ENCODE data around the gene EFNA5.

The EFNA5 gene

DNA sequence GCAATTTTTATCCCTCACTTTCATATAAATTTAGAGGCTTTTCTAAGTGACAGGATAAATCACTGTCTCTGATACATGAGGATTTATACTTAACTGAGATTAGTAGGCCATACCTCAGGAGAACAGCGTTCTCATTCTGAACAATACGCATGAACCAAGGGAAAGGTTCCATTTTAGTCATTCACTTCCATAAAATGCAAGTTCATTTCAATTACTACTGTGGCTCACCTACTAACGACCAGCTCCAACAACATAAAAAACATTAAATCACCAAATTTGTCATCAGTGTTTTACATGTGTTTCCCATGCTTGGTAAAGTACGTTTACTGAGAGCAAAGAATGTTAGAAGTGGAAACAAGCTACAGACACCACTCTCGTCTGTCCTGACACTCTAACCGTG lies 67.4 kb downstream of the EFNA5 start:
- no peak for DNase-seq (ENCODE audit: low read depth)

DNA sequence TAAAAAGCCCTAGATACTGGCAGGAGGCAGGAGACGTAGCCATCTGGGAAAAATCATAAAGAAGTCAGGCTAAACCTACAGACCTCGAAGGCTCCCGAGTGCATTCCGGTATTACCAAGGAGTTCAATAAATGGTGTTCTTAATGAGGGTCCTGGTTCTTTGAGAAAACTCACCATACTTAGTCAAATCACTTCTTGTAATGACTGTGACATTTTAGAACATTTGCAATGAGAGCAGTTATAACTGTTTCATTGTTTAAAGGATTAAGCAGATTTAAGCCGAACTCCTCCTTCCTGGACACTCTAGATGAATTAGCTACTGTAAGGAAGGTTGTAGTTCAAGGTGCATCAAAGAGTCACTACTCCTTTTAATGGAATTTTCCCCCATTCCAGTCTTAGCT lies 67.8 kb downstream of the EFNA5 start:
- no peak for DNase-seq (ENCODE audit: low read depth)

DNA sequence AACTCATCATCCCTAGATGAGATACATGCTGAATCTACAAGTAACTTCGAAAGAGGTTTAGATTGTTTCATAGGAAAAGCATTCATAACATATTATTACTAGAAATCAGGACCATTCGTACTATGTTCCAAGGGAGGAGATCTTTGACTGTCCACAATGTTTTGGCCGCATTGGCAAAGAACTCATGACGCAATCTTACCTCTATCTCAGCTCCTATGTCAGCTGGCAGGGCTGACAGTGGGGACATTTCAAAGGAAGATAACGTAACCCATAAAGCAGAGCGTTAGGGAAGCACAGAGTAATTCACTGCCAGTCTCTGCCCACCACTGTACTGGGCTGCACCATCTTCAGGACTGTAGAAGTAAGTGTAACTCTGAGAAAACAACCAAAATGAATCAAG lies 69.7 kb downstream of the EFNA5 start:
- DNase-seq (ENCODE audit: low read depth): no peak

DNA sequence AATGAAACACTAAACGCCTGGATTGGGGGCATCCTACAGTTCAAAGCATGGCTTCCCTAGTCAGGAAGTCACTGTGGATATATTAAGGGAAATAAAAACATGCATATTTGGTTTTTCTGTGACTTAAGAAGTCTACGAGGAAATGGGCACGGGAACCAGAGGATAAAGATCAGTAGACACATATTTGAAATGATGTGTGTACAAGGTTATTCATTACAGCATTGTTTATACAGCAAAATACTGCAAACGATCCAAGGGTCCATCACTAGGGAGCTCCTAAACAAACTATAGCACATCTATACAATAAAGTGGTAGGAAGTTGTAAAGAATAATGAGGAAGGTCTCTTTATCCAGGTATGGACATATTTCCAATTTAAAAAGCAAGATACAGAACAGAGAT lies 71.8 kb downstream of the EFNA5 start:
- no peak for DNase-seq (ENCODE audit: low read depth)

DNA sequence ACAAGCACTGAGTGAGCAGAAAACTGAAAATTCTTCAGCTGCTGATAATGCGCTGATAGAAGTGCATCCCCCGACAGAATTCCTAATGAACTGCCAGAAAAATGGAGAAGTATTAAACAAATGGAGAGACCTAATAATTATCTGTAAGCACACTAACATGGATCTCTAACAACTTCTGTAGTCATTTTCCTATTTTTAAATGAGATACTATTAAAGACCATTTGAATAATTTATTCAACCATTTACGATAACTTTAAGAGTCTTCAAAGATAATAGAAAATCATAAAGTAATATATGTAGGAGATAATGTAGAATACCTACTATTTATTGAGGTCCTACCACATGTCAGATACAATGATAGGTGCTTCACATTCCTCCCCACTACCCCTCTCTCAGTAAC lies 72.9 kb downstream of the EFNA5 start:
- no peak for DNase-seq (ENCODE audit: low read depth)

DNA sequence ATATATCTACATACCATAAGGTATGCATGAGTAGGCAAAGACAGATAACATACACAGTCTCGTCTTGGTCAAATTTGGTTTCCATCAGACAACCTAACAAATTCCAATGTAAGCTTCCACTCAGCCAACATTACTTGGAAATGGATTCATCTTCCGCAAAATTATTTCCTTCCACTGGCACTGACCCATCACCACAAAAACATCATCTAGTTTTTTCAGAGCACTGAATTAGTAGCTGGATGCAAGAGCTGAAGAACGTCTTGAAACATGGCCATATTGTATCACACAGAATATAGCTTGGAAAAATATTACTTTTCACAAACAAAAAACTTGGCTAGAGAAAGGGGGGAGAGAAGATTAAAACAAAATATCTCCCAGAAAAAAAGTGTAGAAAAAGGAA lies 73.5 kb downstream of the EFNA5 start:
- DNase-seq (ENCODE audit: low read depth): no peak

DNA sequence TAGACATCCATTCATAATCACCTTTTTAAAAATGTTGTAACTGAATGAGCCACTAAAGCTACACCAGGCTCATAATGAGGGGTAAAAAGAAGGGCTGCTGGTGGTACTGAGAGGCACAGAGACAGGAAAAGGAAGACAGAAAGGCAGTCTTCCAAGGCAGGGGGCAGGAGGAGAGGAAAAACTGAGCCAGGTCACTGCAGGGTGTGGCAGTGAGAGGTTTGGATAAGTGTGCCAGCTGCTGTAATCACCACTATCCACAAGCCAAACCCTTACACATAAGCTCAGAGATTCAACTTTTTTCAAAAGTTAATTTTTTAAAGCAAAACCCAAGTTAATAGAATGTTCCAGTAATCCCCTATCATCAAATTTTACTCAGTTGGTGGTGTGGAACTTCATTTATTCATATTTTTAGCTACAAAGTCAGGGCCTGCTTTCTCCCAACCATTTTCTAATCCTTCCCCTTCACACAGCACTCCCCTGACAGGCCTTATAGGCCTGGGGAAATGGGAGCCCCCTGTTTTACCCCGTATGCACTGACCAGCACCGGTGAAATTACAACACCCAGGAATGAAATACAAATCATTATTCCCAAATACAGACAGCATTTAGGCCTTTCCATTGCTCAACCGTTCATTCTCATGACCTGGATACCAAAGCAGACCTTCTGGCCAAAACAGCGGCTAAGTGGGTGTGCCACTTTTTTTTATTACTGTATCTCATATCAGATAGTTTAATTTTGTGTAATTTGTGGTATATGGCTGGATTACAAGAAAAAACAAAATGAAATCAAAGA lies 76.3 kb downstream of the EFNA5 start:
- no peak for DNase-seq (ENCODE audit: low read depth)

DNA sequence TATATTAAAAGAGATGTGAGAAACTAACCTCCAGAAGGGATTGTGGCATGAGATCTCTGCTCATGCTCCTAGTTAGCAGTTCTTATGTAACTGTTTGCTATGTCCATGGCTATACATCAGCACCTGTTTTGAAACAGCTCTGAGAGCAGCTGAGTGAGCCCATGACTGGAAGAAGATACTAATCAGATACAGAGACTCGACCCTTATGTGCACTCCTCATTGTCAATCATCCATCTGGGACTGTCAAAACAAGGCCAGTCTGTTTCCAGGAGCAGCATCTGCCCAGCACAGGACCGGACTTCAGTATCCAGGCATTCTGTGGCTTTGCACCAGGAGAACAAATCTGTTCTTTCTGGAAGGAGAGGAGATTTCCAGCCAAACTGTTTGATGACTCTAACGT lies 77.7 kb downstream of the EFNA5 start:
- DNase-seq (ENCODE audit: low read depth): no peak

DNA sequence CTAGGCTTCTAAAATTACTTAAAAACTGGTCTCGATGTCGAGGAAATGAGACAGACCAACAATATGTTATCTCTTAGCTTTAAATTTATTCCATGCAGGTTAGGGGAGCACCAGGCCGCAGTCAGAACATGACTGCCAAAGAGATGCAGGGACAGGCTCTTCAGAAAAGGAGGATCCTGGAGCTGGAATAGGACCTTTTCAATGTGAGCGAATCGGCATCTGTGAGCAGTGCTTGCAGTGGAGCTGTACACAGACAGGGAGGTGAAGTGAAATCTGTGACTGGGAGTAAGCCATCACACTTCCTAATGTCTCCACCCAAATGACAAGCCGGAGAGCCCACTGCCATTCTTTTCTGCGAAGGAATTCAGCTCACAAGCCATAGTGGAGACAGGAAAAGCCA lies 78.2 kb downstream of the EFNA5 start:
- DNase-seq (ENCODE audit: low read depth): no peak

DNA sequence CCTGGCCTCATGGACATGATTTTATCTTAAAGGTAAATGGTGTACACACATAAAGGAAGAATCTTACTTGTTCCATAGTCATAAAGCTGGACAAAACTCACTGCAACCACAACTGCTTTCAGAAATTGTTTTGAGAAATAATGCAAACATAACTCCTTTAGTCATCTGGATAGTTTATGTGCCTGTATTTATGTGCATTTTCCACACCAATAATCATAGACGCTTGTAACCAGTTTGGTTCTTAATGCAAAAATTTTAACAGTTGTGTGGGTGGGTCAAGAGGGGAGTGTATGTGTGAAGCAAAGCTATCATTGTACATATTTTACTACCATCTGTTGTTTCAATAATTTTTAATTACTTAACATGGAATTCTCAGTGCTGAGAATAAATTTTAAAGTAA lies 80.1 kb downstream of the EFNA5 start:
- DNase-seq (ENCODE audit: low read depth): no peak

DNA sequence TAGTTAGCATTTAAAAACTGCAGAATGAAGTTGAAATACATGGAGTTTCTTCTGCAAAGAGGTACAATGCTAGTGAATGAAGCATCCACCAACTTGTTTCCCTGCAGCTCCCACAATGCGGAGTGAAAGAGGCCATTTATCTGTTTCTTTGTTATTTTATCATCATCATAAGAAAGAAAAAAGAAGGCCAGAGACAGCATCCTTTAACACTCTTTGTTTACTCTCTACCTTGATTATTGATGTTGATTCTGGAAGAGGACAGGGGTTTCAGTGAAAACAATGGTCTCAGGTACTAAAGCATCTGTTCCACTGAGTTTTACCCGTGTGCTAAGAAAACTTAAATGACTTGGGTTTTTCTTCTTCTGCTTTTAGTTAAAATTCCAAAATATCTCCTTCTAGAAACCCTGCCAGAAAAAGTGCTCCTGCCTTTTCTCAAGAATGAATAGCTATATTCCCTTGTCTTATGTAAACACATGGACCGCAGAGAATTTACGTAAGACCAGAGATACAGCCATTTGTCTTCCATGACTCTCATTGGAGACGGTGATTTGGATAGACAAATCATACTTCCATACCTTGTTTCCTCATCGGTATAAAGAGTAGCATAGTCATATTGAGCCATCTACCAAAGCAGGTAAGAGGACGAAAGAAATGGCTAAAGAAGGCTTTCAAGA lies 81.1 kb downstream of the EFNA5 start:
- no peak for DNase-seq (ENCODE audit: low read depth)

DNA sequence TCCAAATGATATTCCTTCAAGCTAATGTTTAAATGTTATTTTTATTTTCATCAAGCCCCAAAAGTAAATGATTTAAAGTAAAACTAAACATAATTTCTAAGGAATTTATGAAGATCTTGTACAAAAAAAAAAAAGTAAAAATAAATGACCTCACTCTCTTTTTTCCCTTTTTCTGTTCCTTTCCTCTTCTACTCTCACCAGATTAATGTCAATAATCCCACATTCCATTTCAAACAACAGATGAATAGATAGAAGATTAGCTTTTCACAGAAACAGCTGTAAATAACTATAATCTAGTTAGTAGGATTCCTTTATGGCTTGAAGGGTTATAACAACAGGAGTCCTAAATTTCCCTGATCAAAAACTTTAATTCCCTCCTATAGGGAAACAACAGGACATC lies 88.1 kb downstream of the EFNA5 start:
- DNase-seq (ENCODE audit: low read depth): no peak

DNA sequence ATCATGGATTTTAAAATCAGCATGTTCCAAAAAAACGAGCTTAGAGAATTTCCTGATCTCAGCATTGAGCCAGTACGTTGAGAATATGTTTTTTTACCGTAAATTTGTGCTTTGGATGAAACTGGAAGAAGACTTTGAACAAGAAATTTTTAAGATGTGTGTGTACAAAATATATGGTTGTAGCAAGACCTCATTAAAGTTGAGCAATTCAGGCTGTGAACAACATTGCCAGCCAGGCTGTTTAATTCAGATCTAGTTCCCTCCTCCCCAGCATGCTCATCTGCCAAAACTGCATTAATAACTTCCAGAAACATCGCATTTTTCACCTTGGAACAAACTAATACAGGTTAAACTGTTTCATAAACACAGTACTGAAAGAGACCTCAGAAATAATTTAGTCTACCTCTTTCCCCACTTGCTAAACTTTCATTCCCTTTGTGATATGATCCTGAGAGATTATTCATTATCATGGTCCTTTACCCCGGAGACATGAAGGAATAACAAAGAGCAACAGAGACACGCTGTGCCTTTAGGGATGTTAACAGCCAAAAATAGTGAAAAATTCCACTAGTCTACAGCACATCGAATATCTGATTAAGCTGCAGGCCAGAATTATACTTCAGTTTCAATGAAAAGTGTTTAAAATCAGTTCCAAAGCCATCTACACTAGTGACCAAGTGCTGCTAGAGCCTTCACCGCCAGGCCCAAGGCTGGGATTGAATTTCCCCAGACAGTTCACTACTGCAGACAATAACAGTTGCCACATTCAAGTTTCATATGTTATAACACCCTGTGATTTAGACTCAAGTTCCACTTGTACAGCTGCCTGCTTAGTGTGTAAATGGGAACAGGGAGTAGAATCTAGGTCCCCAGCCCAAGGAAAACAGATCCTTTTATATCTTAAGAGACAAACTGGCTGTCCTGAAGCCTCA lies 89.6 kb downstream of the EFNA5 start:
- DNase-seq (ENCODE audit: low read depth): no peak

DNA sequence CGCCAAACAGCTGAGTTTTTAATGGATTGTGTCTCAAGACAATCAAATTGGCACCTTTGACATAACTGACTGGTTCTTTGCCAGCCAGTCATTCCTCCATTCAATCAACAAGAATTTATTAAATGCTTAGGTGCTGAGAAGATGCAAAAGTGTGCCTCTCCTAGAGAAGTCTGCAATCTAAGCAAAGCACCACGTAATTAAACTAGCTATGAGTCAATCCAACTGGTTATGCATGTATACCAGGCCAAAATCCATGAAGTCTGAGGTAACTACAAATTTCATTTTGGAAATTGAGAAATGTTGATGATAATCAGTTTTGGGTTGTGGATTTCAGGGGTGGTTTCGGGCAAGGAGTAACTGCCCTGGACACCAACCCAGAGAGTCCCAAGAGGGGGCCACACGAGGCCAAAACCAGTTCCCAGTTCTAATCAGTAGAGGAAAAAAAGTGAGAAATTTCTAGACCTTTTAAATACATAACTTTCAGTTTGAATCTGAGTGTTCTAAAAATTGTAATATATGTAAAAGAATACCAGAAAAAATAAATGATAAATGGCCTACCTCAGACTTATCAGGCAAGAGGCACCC lies 92.6 kb downstream of the EFNA5 start:
- no peak for DNase-seq (ENCODE audit: low read depth)

DNA sequence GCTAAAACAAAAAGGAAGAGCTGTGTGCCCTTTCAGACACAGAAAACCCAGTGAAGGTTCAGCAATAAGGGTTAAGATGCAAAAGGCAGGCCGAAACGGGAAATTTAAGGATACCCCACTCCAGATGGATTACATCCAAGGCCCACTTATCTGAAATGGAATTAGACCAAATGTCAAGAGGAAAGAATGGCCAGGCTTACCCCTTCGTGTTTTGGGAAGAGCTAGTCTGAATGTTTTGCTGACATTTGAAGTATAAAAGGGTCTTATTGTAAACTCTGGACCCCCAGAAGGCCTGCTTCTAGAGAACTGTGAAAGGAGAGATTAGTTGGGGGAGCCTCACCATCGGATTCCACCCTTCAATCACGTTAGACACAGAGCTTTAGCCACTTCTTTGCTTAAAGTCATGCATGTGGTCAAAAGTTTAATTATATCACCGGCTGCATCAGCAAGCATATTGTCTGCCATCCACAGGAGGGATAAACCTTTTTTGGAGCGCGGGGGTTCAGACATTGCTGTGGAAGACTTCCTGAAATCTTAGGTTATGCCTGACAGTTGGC lies 93.3 kb downstream of the EFNA5 start:
- no peak for DNase-seq (ENCODE audit: low read depth)

DNA sequence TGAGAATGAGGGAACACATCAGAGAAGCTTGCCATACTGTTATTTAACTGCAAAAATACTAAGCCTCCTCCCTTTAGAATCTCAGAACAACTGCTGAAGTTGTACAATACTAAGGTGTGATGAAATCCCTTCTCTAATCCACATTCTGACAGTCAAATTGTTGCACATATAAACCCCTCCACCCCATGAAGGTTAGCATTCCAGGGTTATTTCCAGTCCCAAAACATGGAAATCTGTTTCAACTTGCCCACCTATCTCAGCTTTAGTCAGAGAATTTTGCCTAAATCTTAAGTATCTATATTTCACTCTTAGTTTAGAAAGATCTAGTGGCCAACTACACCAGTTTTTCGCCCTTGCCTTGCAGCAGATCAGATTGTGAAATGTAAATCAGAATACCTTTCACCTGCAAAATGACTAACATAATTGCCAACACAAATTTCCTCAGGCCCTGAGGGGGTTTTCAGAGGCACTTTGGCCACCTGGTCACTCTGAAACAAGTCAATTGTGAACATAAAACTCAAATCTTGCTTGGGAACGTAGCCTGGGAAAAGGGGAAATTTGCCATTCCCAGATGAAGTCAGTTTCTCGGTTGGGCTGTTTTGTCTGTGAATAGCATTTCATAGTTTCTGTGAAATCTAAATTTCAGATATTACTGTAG lies 93.9 kb downstream of the EFNA5 start:
- DNase-seq (ENCODE audit: low read depth): no peak

DNA sequence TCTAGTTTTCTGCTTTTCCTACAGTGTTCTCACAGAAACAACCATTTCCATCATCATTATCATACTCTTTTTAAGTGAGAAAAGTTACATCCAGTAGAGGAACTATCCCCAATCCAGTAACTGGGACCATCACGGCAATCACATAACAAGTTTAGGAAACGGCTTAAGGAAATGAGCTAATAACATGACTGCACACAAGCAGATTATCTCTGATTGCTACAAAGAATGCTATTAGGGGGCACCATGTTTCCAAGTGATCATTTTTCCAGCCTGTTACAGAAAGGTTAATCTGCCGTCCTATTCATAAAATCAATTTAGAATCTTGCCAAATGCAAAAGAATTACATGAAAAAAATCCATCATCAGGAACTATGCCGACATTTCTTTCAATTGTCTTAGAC lies 94.6 kb downstream of the EFNA5 start:
- no peak for DNase-seq (ENCODE audit: low read depth)

DNA sequence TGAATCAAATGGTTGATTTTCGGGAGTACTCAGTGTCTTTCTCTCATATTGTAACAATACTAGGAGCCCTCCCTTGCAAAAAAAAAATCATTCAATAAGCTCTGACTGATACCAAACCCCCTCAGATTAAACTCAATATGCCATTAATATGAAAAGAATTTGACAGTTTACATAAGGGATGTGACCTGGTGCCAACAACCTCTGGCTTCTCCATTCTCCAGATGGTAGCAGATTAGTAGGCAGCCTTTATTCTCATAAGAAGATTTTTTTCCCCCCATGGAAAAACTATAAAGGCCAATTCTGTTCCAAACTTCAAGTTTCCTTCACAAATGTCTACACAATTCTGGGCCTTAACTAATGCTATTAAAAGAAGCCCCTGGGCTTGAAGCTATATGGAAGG lies 96.5 kb downstream of the EFNA5 start:
- no peak for DNase-seq (ENCODE audit: low read depth)

DNA sequence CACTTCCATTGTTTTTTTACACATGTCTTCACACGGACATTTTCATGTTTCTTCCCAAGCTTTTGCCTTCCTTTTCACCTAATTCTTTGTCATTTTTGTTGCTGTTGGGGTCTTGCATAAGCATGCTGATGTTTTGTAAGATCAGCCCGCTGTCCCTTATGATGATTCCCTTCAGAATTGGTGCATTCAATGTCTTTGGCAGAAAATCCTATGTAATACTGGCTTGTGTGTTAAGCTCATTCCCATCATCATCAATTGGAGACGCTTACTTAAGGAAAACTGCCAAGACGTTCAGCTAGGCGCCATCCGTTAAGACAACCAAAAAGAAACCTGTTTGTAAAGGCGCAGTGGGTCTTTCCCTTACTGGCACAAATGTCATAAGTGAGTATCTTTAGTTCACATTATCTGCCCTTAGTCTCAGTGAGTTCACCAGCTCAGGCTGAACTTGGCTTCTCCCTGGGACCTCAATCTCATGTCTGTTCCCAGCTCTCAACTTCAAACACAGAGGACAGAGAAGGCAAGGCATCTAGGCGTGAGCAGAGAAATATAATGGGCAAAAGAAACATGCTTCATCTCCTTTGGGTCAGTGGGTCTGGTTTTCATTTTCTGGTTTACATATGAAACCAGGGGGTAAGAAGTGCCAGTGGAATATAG lies 97.9 kb downstream of the EFNA5 start:
- no peak for DNase-seq (ENCODE audit: low read depth)

DNA sequence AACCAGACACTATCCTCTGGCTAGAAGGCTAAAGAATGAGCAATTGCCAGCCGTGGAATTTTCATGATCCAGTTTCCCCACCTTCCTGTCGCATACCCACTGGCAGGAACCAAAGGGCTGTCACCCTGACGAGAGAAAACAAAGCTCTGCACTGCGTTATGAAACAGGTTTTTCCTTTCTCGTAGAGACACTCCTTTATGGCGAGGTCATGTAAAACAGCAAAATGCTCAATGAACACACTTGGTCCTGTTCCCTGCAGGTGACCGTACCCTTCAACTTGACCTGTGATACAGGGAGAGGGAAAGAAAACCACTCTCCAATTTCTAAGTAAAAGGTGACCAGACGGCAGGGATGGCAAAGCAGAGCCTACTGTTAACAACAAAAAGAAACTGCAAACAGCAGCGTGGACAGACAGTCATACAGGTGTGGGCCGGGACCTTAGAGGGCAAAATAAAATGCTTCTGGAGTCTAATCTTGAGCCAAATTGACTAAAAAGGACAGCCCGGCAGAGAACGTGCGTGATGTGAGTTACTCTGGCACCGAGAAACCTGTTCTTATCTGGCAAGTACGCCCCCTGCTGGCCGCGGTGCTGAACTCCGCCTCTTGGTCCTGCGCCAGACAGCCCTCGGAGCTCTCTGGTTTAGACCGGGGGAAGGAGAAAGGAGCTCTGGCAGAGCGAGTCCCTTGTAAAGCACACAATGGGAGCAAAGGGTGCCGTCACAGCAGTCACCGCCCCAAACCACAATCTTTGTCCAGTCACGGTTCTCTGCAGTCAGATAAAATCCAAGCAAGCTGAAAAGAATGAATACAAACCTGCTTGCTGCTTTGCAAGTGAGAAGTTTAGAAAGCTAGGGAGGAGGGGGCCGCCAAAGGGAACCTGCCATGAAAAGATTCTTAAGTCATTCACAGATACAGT lies 98.9 kb downstream of the EFNA5 start:
- peak; percentile 89 for DNase-seq (ENCODE audit: low read depth)

Measured in non-pigmented ciliary epithelial cell (primary cell).